Hematopoietic multipotent progenitor cell treated with erythropoietin and hydrocortisone succinate and interleukin-3 and kit ligand, for 8 days (in vitro differentiated cells): ENCODE measurements around the gene DCTPP1.
"Not testable (repeated sequence)": the region's sequence is repeated elsewhere in the genome, so short reads cannot be mapped to it uniquely, and the experiment has no call there.

Experiments
- DNase-seq: peaks from one replicate; pipeline ENCODE4 v3.0.0-alpha.2; 2015

The DCTPP1 gene

DNA sequence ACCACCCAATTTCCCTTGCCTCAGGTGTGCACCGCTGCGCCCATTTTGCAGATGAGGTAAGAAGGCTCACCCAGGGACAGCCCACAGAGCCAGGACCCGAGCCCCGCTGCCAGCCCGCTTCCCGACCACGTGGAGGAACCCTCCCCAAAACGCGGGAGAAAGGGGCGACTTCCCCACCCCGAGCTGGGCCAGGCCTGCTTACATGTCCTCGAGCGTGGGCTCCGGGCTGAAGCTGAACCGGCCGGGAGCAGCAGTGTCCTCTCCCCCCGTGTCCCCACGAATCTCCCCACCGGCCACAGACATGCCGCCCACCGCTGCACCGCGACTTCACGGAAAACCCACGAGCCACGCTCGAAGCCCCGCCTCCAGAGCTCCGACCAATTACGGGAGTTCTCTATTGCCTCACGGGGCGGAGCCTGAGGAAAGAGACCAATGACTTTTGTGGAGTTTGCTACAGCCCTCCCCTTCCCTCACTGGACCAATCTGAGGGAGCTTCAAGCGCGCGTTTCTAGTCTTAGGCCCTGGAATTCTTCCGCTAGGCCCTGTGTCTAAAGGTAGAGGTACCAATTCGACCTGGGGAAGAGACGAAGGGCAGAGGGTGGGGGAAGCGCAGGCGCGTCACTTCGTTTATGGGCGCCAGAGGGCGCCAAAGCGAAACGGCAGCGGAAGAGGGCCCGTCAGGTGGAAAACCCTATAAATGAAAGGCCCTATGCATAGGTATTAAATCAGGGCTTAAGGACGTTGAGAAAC is at the start of gene DCTPP1:
Gene DCTPP1 (minus strand): TSS at position 353 of the 750 bp plus-strand sequence. CDS start 50 bp downstream, at position 303.
- DNase-seq = peak; percentile 100

DNA sequence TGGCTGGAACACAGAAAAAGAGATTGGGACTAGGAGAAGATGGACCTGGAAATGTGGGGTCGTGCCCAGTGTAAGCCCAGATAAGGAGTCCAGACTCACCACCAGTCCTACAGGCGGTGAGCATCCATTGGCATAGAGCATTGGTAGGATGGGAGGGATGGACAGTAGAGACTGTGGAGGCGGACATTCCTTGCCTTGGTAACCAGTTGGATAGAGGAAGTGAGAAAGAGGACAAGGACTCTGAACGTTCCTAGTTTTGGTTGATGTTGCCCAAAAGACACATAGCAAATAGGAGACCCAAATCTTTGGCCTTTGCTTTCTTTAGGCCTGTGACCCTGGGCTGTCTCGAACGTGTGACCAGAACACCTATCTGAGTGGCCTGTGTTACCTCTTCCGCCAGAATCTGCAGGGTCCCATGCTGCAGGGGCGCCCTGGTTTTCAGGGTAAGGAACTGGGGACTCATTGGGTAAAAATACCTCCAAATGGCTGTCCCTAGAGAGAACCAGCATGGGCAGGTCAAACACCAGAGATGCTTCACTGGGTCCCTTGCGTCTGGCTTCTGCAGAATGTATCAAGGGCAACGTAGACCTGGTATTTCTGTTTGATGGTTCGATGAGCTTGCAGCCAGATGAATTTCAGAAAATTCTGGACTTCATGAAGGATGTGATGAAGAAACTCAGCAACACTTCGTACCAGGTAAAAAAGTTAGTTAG is 49.1 kb upstream of the DCTPP1 start:
- DNase-seq = no peak

DNA sequence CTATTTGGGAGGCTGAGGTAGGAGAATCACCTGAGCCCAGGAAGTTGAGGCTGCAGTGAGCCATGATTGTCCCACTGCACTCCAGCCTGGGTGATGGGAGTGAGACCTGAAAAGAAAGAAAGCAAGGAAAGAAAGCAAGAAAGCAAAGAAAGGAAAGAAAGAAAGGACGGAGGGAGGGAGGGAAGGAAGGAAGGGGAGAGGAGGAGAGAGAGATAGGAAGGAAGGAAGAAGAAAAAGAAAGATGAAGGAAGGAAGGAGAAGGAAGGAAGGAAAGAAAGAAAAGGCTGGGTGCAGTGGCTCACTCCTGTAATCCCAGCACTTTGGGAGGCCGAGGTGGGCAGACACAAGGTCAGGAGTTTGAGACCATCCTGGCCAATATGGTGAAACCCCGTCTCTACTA is 47.9 kb upstream of the DCTPP1 start:
- DNase-seq = not testable (repeated sequence)

GRCh38 chr16:30476991-30477390 is 47.2 kb upstream of the DCTPP1 start:
- no peak for DNase-seq

GRCh38 chr16:30474684-30475083 is 44.9 kb upstream of the DCTPP1 start:
- DNase-seq = no peak

DNA sequence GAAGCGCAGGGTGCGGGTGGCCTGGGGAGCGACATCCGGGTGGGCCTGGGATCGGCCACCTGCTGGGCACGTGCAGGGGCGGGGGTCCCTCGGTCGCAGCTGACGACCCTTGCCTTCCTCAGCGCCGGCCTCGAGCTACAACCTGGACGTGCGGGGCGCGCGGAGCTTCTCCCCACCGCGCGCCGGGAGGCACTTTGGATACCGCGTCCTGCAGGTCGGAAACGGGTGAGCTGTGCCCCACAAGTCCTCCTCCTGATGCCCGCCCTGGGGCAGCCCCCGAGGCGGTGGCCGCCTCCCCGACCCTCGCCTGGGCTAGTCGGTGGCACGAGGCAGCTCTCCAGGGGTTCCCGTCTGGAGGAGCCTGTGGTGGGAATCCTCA is 44.2 kb upstream of the DCTPP1 start:
- DNase-seq = no peak

- DNase-seq = no peak
These were observed 43.6 kb upstream of the DCTPP1 start for GRCh38 chr16:30473231-30474073.

GRCh38 chr16:30472328-30472942 is 42.6 kb upstream of the DCTPP1 start, which contains the start of gene ITGAL:
TSS of gene ITGAL (plus strand) at chr16:30472742. CDS start at chr16:30472838, 96 bp downstream.
- DNase-seq = peak; percentile 56

DNA sequence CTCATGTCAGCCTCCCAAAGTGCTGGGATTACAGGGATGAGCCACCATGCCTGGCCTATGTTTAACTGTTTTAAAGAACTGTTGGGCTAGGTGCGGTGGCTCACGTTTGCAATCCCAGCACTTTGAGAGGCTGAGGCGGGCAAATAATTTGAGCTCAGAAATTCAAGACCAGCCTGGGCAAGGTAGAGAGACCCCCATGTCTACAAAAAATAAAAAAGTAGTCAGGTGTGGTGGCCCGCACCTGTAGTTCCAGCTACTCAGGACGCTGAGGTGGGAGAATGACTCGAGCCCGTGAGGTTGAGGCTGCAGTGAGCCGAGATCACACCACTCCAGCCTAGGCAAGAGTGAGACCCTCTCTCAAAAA is 40.8 kb upstream of the DCTPP1 start:
- DNase-seq = no peak

GRCh38 chr16:30470170-30470512 is 40.3 kb upstream of the DCTPP1 start:
- DNase-seq = no peak

- DNase-seq = no peak
These were observed 34.2 kb upstream of the DCTPP1 start for GRCh38 chr16:30464078-30464477.

GRCh38 chr16:30461426-30461825 is 31.6 kb upstream of the DCTPP1 start:
- DNase-seq = not testable (repeated sequence)

- no peak for DNase-seq
These were observed 29.6 kb upstream of the DCTPP1 start for GRCh38 chr16:30459456-30459855.

DNA sequence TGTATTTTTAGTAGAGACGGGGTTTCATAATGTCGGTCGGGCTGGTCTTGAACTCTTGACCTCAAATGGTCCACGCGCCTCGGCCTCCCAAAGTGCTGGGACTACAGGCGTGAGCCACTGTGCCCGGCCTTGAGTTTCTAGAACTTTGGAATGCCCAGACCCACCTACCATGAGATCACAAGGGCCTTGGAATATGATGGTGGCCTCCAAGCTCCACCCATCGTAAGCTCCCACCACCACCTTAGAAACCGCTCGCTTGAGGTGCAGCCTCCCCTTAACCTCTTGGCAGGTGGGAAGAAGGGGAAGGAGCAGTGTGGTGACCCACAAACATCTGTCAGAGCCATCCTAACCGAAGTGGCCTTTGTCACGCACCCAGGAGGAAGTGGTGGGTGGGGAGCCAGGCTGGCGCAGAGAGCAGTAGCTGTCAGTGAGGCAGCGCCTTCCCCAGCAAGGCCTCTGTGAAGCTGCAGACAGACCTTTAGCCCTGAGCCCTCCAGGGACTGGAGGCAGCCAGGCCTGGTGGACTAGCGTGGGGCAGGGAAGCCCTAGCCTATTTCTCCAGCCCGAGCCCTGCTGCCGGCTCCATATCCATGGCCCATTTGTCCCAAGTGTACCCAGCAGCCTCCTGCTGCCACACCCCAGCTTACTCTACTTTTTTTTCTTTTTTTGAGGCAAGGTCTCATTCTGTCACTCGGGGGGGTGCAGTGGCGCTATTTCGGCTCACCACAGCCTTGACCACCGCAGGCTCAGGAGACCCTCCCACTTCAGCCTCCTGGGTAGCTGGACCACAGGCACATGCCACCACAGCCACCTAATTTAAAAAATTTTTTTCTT is 28.9 kb upstream of the DCTPP1 start:
- DNase-seq = peak; percentile 79

DNA sequence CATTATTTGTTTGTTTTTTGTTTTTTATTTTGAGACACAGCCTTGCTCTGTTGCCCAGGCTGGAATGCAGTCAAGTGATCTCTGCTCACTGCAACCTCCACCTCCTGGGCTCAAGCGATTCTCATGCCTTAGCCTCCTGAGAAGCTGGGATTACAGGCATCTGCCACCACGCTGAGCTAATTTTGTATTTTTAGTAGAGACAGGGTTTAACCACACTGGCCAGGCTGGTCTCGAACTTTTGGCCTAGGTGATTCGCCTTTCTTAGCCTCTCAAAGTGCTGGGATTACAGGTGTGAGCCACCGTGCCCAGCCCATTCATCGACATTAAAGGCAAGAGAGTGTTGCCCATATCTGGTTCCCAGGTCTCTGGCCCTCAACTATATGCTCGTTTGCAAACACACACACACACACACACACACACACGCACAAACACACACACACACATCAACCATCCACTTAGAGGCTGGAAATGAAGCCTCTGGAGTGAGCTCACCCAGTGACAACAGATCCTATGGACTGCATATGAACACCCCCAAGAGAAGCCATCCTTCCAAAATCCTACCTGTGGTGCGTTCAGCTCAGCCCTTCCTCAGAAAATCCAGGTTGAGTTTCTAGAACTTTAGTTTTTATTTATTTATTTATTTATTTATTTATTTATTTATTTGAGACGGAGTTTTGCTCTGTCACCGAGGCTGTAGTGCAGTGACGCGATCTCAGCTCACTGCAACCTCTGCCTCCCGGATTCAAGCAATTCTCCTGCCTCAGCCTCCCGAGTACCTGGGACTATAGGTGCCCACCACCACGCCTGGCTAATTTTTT is 28.1 kb upstream of the DCTPP1 start:
- no peak for DNase-seq

- no peak for DNase-seq
These were observed 27.4 kb upstream of the DCTPP1 start for GRCh38 chr16:30457256-30457655.

DNA sequence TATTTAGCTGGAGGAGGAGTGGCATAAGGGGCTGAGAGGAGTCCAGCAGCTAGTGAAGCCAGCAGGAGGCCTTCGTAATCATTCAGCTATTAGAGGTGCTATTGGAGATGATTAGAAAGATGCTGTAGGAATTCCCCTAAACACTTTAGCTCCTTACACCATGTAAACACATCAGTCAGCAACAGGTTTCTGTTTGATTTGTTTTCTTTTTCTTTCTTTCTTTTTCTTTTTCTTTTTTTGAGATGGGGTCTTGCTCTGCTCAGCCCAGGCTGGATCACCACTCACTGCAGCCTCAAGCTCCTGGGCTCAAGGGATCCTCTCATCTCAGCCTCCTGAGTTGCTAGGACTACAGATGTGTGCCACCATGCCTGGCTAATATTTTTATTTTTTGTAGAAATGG is 26.5 kb upstream of the DCTPP1 start:
- no peak for DNase-seq

GRCh38 chr16:30452709-30453580 is 23.1 kb upstream of the DCTPP1 start:
- peak; percentile 59 for DNase-seq

DNA sequence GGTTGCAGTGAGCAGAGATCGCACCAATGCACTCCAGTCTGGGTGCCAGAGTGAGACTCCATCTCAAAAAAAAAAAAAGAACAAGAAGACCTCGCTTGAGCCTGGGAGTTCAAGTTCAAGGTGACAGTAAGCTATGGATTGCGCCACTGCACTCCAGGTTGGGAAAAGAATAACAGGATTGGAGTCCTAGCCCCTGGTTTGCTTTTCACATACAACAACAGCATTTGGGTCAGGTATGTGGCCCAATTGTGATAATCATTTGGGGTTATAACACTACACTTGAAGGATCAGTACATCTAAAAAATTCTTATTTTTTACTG is 19.2 kb upstream of the DCTPP1 start:
- DNase-seq = no peak

GRCh38 chr16:30447512-30448226 is 17.8 kb upstream of the DCTPP1 start:
- DNase-seq = no peak
